MM.1S (cell line): ENCODE data around the gene CLTB.

Experiments used
- EZH2 ChIP-seq: fragments of 300-600 bp; sonication (generic); optimal IDR thresholded peaks from 2 replicates; pipeline ENCODE3; 2017; ENCODE audit warnings: low read depth, mild to moderate bottlenecking, antibody characterized with exemption, low read length, mixed read lengths
- TF ChIP-seq, protein P1 (sequence below): fragments of 300-600 bp; sonication (generic); IDR thresholded peaks from 2 replicates; pipeline ENCODE4 v1.5.1; 2016; ENCODE audit warnings: antibody characterized with exemption, low read length, mixed read lengths

DNA sequence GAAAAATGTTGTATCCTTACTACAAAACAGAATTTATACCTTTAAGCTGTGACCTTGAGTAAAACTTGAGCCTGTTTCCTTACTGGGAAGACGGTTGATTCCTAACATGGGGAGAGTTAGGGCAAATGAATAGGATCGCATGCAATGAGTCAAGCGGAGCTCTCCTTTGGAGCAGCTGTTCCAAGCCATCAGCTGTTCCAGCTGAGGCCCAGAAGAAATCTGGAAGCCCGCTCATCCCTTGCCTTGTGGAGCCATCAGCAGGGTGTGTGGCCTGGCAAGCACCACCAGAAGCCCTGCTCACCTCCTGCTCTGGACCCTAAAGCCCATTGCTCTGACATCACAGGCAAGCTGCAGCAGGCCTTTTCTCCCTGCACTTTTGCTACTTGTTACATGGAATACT is 62.8 kb downstream of the CLTB start:
- TF ChIP-seq, protein P1, sequence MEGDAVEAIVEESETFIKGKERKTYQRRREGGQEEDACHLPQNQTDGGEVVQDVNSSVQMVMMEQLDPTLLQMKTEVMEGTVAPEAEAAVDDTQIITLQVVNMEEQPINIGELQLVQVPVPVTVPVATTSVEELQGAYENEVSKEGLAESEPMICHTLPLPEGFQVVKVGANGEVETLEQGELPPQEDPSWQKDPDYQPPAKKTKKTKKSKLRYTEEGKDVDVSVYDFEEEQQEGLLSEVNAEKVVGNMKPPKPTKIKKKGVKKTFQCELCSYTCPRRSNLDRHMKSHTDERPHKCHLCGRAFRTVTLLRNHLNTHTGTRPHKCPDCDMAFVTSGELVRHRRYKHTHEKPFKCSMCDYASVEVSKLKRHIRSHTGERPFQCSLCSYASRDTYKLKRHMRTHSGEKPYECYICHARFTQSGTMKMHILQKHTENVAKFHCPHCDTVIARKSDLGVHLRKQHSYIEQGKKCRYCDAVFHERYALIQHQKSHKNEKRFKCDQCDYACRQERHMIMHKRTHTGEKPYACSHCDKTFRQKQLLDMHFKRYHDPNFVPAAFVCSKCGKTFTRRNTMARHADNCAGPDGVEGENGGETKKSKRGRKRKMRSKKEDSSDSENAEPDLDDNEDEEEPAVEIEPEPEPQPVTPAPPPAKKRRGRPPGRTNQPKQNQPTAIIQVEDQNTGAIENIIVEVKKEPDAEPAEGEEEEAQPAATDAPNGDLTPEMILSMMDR, result no peak
- no peak for TF ChIP-seq EZH2
